Measurements from ENCODE around the gene PNLDC1. TPM values are rescaled to one million over a fixed set of nuclear protein-coding genes. Genes with fewer than 3 reads are reported as not detected.

Gene PNLDC1
- total and polyA plus RNA-seq, 2 experiments from 2014 or later: 0.09 to 0.31 TPM

DNA sequence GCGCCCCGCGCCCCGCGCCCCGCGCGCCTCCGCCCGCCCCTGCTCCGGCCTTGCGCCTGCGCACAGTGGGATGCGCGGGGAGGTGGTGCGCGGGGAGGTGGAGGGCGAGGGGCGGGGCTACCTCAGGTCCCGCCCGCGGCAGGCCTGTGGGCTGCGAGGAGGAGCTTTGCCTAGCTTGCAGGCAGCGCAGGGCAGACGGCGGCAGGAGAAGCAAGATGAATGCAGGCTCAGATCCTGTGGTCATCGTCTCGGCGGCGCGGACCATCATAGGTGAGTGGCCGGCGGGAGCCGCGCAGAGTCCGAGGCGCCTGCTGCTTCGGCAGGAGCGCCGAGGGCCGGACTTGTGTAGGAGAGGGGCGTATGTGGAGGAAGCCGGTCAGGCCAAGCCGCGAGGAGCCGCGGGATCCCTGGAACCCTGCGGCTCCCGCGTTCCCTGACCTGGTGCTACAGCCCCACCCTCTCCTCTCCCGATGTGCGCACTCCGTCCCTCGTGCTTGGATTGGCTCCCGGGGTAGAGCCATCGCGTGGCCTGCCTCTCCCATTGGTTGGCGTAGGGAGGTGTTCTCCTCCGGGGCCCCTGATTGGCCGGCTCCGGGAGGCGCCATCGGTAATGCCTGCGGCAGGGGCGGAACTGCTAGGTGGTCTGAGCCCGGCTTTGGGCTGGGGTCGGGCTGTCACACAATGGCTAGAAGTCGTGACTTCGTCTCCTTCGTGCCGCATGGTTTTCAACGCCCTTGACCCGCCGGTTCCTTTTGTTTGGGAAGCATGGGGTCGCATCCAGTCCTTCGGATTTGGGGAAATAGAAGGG, 38.0 kb upstream of the PNLDC1 start, which contains the start of gene ACAT2:
Gene ACAT2, plus strand, starts transcription at position 173 of the 808 bp plus-strand sequence. Its CDS starts 43 bp downstream, at position 216.
- Histone ChIP-seq H3K4me3 (peak within 1 kb of the TSS; percentile 45), H3K27ac (peak within 1 kb of the TSS; percentile 89), H3K27me3 (no peaks in the 10 kb centered on the region), H3K36me3 (peaks cover 28% of the 10 kb centered on the region), H3K9me3 (ENCODE audit: low read depth) (no peaks in the 10 kb centered on the region), H3K4me1 (ENCODE audit: low read depth) (peaks cover 16% of the 10 kb centered on the region)
- peak; percentile 96 to 97 for DNase-seq (ENCODE audit: low read depth in 1 of 2, low spot score in 1 of 2)
- TF ChIP-seq, protein P1, sequence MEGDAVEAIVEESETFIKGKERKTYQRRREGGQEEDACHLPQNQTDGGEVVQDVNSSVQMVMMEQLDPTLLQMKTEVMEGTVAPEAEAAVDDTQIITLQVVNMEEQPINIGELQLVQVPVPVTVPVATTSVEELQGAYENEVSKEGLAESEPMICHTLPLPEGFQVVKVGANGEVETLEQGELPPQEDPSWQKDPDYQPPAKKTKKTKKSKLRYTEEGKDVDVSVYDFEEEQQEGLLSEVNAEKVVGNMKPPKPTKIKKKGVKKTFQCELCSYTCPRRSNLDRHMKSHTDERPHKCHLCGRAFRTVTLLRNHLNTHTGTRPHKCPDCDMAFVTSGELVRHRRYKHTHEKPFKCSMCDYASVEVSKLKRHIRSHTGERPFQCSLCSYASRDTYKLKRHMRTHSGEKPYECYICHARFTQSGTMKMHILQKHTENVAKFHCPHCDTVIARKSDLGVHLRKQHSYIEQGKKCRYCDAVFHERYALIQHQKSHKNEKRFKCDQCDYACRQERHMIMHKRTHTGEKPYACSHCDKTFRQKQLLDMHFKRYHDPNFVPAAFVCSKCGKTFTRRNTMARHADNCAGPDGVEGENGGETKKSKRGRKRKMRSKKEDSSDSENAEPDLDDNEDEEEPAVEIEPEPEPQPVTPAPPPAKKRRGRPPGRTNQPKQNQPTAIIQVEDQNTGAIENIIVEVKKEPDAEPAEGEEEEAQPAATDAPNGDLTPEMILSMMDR (IDR thresholded peaks at IDR 0.05; ENCODE audit: low read depth, low read length): no peak

DNA sequence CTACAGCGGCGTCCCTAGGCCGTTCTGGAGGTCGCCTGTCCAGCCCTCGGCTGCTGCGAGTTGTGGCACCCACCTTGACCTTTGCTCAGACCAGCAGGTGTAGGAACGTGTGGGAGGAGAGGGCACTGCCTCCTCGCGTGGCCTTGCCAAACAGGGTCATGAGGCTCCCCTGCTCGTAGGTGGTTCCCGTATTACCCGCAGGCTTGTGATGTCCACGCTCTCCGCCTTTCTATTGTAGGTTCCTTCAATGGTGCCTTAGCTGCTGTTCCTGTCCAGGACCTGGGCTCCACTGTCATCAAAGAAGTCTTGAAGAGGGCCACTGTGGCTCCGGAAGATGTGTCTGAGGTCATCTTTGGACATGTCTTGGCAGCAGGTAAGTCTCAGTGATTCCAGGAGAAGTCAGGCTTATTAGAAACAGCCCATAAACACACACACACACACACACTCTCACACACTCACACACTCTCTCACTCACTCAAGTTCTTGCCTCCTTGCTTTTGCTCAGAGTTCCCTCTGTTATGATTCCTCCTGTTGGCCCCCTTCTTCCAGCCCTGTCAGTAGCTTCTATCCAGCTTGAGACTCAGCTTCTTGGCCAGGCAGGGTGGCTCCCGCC, 37.3 kb upstream of the PNLDC1 start:
- H3K36me3 ChIP-seq: peaks cover 32% of the 10 kb centered on the region
- DNase-seq (ENCODE audit: low read depth in 1 of 2, low spot score in 1 of 2): no peak

DNA sequence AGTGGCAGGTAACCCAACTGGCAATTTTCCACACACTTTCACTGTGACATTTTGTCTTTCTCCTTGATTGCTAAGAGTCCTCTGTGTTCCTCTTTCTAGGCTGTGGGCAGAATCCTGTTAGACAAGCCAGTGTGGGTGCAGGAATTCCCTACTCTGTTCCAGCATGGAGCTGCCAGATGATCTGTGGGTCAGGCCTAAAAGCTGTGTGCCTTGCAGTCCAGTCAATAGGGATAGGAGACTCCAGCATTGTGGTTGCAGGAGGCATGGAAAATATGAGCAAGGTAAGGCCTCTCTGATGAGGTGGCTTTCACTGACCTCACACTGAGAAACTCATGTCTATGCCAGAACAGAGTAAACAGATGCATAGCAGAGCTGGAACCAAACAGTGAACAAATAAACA, 33.2 kb upstream of the PNLDC1 start:
- Histone ChIP-seq H3K27me3 (no peaks in the 10 kb centered on the region), H3K27ac (no peak overlapping the region), H3K4me3 (no peak overlapping the region), H3K36me3 (peaks cover 56% of the 10 kb centered on the region), H3K4me1 (ENCODE audit: low read depth) (peaks cover 6% of the 10 kb centered on the region), H3K9me3 (ENCODE audit: low read depth) (no peaks in the 10 kb centered on the region)
- TF ChIP-seq, protein P1 (IDR thresholded peaks at IDR 0.05; ENCODE audit: low read depth, low read length): no peak
- DNase-seq (ENCODE audit: low read depth in 1 of 2, low spot score in 1 of 2): no peak

More for the DNA sequence above, 37.3 kb upstream of the PNLDC1 start:
- TF ChIP-seq, protein P1 (IDR thresholded peaks at IDR 0.05; ENCODE audit: low read depth, low read length): no peak
- Histone ChIP-seq H3K9me3 (ENCODE audit: low read depth) (no peaks in the 10 kb centered on the region), H3K27me3 (no peaks in the 10 kb centered on the region), H3K4me3 (peak overlapping the region; percentile 45), H3K27ac (peak overlapping the region; percentile 89), H3K4me1 (ENCODE audit: low read depth) (peaks cover 16% of the 10 kb centered on the region)

DNA sequence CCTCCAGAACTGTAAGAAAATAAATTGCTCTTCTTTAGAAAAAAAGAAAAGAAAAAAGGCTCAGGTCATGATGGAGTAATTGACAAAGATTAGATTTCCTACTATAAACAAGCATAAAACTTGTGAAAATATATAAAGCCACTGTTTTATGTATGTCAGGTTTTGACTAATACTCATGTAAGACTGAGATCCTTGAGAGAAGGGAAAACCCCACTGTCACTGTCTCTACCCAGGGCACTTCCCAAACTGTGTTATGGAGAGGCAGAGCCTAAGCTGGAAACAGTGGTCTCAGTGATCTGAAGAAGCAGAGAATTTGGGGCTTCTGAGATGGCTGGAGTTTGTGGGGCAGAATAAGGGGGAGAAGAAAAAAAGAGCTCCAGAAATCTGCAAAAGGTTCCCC, 30.6 kb upstream of the PNLDC1 start:
- DNase-seq (ENCODE audit: low read depth in 1 of 2, low spot score in 1 of 2): no peak
- TF ChIP-seq, protein P1 (IDR thresholded peaks at IDR 0.05; ENCODE audit: low read depth, low read length): no peak
- no peaks in the 10 kb centered on the region for H3K9me3 ChIP-seq (ENCODE audit: low read depth)
- no peak overlapping the region for H3K4me3 ChIP-seq
- H3K4me1 ChIP-seq (ENCODE audit: low read depth): no peaks in the 10 kb centered on the region
- H3K27ac ChIP-seq: no peak overlapping the region
- no peaks in the 10 kb centered on the region for H3K27me3 ChIP-seq
- H3K36me3 ChIP-seq: peaks cover 68% of the 10 kb centered on the region

DNA sequence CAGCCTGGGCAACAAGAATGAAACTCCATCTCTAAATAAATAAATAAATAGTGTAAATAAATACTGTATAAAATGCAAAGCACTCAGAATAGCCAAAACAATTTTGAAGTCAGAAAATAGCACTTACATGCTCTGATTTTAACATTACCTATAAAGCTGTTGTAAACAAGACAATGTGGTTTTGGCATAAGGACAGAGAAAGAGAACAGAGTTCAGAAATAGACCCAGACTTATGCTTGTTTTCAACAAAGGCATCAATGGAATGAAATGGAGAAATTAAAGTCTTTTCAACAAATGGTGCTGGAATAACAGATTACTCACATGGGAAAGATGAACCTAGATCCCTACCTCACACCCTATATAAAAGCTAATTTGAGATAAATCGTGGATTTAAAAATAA, 27.9 kb upstream of the PNLDC1 start:
- no peak overlapping the region for H3K4me3 ChIP-seq
- H3K36me3 ChIP-seq: peaks cover 71% of the 10 kb centered on the region
- H3K4me1 ChIP-seq (ENCODE audit: low read depth): no peaks in the 10 kb centered on the region
- H3K27ac ChIP-seq: no peak overlapping the region
- H3K27me3 ChIP-seq: no peaks in the 10 kb centered on the region
- no peak for DNase-seq (ENCODE audit: low read depth in 1 of 2, low spot score in 1 of 2)
- H3K9me3 ChIP-seq (ENCODE audit: low read depth): no peaks in the 10 kb centered on the region
- TF ChIP-seq, protein P1 (IDR thresholded peaks at IDR 0.05; ENCODE audit: low read depth, low read length): no peak

Data from cardiac muscle cell (in vitro differentiated cells and primary cell).